ENCODE results near the gene SCTR. TPM values are rescaled to one million over a fixed set of nuclear protein-coding genes. Genes with fewer than 3 reads are reported as not detected.

Gene SCTR
- total RNA-seq, 2 experiments from 2014 or later, result not detected

- Mint-ChIP-seq H3K9me3 (no peaks in the 10 kb centered on the region), H3K27ac (no peak overlapping the region), H3K4me1 (no peaks in the 10 kb centered on the region)
These were observed 10.5 kb downstream of the SCTR start for GRCh38 chr2:119513832-119514231.

GRCh38 chr2:119512946-119513345 lies 11.3 kb downstream of the SCTR start:
- H3K27me3 Mint-ChIP-seq, result peaks cover 23% of the 10 kb centered on the region
- no peaks in the 10 kb centered on the region for H3K4me1 Mint-ChIP-seq
- no peaks in the 10 kb centered on the region for H3K36me3 Mint-ChIP-seq
- DNase-seq, result no peak
- no peak overlapping the region for H3K27ac Mint-ChIP-seq
- no peak overlapping the region for H3K4me3 Mint-ChIP-seq
- H3K9me3 Mint-ChIP-seq, result no peaks in the 10 kb centered on the region

More at GRCh38 chr2:119513832-119514231, 10.5 kb downstream of the SCTR start:
- Mint-ChIP-seq H3K4me3 (no peak overlapping the region), H3K27me3 (peaks cover 28% of the 10 kb centered on the region), H3K36me3 (no peaks in the 10 kb centered on the region)
- no peak for DNase-seq

GRCh38 chr2:119511989-119512388 lies 12.3 kb downstream of the SCTR start:
- Mint-ChIP-seq H3K9me3 (no peaks in the 10 kb centered on the region), H3K27me3 (peaks cover 23% of the 10 kb centered on the region)

DNA sequence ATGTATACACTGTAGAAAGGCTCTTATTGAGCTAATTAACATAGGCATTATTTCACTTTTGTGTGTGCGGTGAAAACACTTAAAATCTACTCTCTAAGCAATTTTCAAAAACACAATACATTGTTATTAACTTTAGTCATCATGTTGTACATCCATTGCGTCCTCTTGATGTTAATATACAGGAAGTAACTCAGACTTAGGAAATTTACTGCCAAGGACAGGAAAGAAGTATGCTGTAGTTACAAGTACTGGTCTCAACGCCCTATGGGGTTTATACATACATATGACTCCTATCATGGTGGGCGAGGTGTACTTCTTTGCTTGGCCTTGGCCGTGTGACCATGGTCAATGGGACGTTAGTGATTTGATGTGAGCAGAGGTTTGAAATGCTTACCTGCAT lies 15.5 kb downstream of the SCTR start:
- Mint-ChIP-seq H3K36me3 (no peaks in the 10 kb centered on the region), H3K9me3 (peaks cover 3% of the 10 kb centered on the region), H3K4me1 (no peaks in the 10 kb centered on the region), H3K27ac (no peak overlapping the region), H3K27me3 (peaks cover 8% of the 10 kb centered on the region), H3K4me3 (no peak overlapping the region)
- DNase-seq, result no peak

More at GRCh38 chr2:119511989-119512388, 12.3 kb downstream of the SCTR start:
- H3K4me1 Mint-ChIP-seq, result no peaks in the 10 kb centered on the region
- H3K4me3 Mint-ChIP-seq, result no peak overlapping the region
- DNase-seq, result no peak
- no peak overlapping the region for H3K27ac Mint-ChIP-seq
- no peaks in the 10 kb centered on the region for H3K36me3 Mint-ChIP-seq

DNA sequence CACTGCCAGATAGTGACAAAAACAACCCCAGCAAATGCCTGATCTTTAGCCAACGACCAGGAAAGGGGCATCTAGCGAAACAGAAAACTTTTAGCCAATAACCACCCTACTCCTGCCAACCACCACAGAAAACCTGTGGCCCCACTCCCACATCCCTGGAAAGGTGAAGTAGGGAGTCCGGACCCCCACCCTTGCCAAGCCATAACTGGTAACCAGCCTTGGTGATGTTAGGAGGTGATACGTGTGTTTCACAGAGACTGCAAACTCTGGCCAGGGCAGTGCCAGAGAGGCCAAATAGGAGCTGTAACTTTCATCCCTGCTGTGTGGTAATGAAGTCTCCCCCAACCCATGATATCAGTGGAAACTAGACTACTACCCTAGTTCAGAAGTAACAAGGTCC lies 27.6 kb downstream of the SCTR start:
- DNase-seq, result no peak
- H3K9me3 Mint-ChIP-seq, result peaks cover 26% of the 10 kb centered on the region
- H3K27me3 Mint-ChIP-seq, result peaks cover 30% of the 10 kb centered on the region
- H3K27ac Mint-ChIP-seq, result no peak overlapping the region
- no peak overlapping the region for H3K4me3 Mint-ChIP-seq
- H3K36me3 Mint-ChIP-seq, result peaks cover 2% of the 10 kb centered on the region
- no peaks in the 10 kb centered on the region for H3K4me1 Mint-ChIP-seq

GRCh38 chr2:119495948-119496347 lies 28.3 kb downstream of the SCTR start:
- no peaks in the 10 kb centered on the region for H3K4me1 Mint-ChIP-seq
- peaks cover 23% of the 10 kb centered on the region for H3K27me3 Mint-ChIP-seq
- no peak overlapping the region for H3K27ac Mint-ChIP-seq
- H3K9me3 Mint-ChIP-seq, result peaks cover 21% of the 10 kb centered on the region
- no peak overlapping the region for H3K4me3 Mint-ChIP-seq
- no peak for DNase-seq
- no peaks in the 10 kb centered on the region for H3K36me3 Mint-ChIP-seq

DNA sequence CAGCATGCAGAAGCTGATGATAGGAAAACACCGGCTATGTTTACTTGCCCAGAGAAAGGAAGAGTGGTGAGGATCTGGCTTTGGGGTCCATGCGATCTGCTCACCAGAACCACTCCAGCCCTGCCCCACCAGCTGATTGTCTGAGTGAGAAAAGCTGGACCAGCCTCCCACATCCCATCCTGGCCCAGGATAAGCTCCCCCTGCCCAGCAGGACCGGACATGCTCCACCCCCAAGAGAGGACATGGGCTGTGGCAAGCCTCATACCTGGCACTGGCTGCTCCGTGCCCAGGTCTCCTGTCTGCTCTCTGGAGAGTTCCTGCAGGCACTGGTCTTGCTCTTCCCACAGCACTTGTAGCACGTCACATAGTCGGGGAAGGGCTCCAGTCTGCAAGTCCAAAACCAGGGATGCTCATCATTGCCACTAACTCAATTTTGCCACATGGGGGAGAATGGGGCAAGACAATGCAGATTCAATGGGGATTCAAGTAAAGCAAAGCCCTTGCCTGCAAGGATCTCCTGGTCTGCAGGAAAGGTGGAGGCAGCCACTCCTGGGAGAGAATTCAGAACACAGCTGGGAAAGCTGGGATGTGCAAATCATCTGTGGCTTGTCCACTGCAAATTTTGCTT lies 30.0 kb downstream of the SCTR start:
- no peaks in the 10 kb centered on the region for H3K4me1 Mint-ChIP-seq

GRCh38 chr2:119491776-119492525 lies 32.3 kb downstream of the SCTR start:
- no peaks in the 10 kb centered on the region for H3K4me1 Mint-ChIP-seq
- no peak overlapping the region for H3K4me3 Mint-ChIP-seq
- H3K27me3 Mint-ChIP-seq, result peaks cover 8% of the 10 kb centered on the region
- H3K36me3 Mint-ChIP-seq, result no peaks in the 10 kb centered on the region
- no peak for DNase-seq
- no peaks in the 10 kb centered on the region for H3K9me3 Mint-ChIP-seq
- no peak overlapping the region for H3K27ac Mint-ChIP-seq

More for the DNA sequence above, 30.0 kb downstream of the SCTR start:
- Mint-ChIP-seq H3K27me3 (peaks cover 16% of the 10 kb centered on the region), H3K27ac (no peak overlapping the region), H3K4me3 (no peak overlapping the region), H3K9me3 (peaks cover 11% of the 10 kb centered on the region), H3K36me3 (no peaks in the 10 kb centered on the region)
- DNase-seq, result no peak

GRCh38 chr2:119490653-119491195 lies 33.6 kb downstream of the SCTR start:
- Mint-ChIP-seq H3K4me1 (no peaks in the 10 kb centered on the region), H3K4me3 (no peak overlapping the region), H3K36me3 (no peaks in the 10 kb centered on the region), H3K9me3 (no peaks in the 10 kb centered on the region), H3K27me3 (peaks cover 4% of the 10 kb centered on the region), H3K27ac (no peak overlapping the region)
- no peak for DNase-seq

GRCh38 chr2:119490106-119490505 lies 34.2 kb downstream of the SCTR start:
- no peak overlapping the region for H3K4me3 Mint-ChIP-seq
- H3K4me1 Mint-ChIP-seq, result no peaks in the 10 kb centered on the region
- no peak for DNase-seq
- no peaks in the 10 kb centered on the region for H3K9me3 Mint-ChIP-seq
- no peak overlapping the region for H3K27ac Mint-ChIP-seq
- peaks cover 4% of the 10 kb centered on the region for H3K27me3 Mint-ChIP-seq
- H3K36me3 Mint-ChIP-seq, result no peaks in the 10 kb centered on the region

DNA sequence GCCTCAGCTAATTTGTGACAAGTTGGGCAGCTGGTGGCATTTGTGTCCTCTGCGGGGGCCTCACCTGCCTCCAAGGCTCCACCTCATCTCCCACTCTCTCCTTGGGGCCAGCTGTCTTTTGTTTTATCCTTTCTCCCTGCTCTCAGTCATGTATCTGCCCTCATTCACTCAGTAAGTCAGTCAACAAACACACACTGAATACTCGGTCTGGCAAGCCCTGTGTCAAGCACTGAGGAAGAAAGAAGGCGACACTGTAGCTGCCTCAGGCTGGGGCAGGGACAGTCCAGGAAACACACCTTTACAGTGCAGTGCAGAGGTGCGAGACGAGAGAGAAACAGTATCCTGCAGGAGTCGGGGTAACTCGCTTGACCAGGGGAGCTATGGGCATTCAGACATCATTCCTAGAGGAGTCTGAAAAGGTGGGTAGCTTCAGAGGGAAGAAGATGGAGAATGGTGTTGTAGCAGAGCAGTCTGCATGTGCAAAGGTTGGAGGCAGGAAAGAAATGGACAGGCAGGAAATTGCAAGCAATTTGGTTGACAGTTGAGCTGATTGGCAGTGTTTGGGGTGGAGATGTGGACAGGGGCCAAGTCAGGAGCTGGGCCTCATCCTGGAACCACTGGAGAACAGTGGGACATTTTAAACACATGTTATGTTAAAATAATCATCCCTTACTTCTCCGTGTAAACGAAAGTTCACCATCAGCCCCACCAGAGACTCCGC lies 34.9 kb downstream of the SCTR start:
- Mint-ChIP-seq H3K27ac (no peak overlapping the region), H3K4me1 (no peaks in the 10 kb centered on the region), H3K27me3 (no peaks in the 10 kb centered on the region), H3K36me3 (no peaks in the 10 kb centered on the region), H3K4me3 (no peak overlapping the region), H3K9me3 (no peaks in the 10 kb centered on the region)
- no peak for DNase-seq

- DNase-seq, result no peak
- no peaks in the 10 kb centered on the region for H3K36me3 Mint-ChIP-seq
- no peak overlapping the region for H3K4me3 Mint-ChIP-seq
- H3K27ac Mint-ChIP-seq, result no peak overlapping the region
- H3K4me1 Mint-ChIP-seq, result no peaks in the 10 kb centered on the region
- no peaks in the 10 kb centered on the region for H3K27me3 Mint-ChIP-seq
- H3K9me3 Mint-ChIP-seq, result no peaks in the 10 kb centered on the region
These were observed 35.8 kb downstream of the SCTR start for GRCh38 chr2:119488245-119489214.

GRCh38 chr2:119487434-119488244 lies 36.6 kb downstream of the SCTR start:
- no peaks in the 10 kb centered on the region for H3K27me3 Mint-ChIP-seq
- no peaks in the 10 kb centered on the region for H3K36me3 Mint-ChIP-seq
- no peak overlapping the region for H3K27ac Mint-ChIP-seq
- no peaks in the 10 kb centered on the region for H3K9me3 Mint-ChIP-seq
- H3K4me3 Mint-ChIP-seq, result no peak overlapping the region
- no peak for DNase-seq
- H3K4me1 Mint-ChIP-seq, result no peaks in the 10 kb centered on the region

GRCh38 chr2:119486886-119487285 lies 37.4 kb downstream of the SCTR start:
- no peaks in the 10 kb centered on the region for H3K27me3 Mint-ChIP-seq
- H3K36me3 Mint-ChIP-seq, result no peaks in the 10 kb centered on the region
- H3K9me3 Mint-ChIP-seq, result no peaks in the 10 kb centered on the region
- no peak for DNase-seq
- no peak overlapping the region for H3K4me3 Mint-ChIP-seq
- no peak overlapping the region for H3K27ac Mint-ChIP-seq
- no peaks in the 10 kb centered on the region for H3K4me1 Mint-ChIP-seq

All from activated naive CD8-positive, alpha-beta T cell treated with anti-CD3 and anti-CD28 coated beads for 36 hours (primary cell).